Kidney (tissue), 14 donors: ENCODE results near the gene SHF. TPM values are rescaled to one million over a fixed set of nuclear protein-coding genes. Genes with fewer than 3 reads are reported as not detected.

Source experiments
- DNase-seq, 5 donors: peaks; one replicate each; pipeline ENCODE4 v3.0.0-alpha.2; 2013 to 2020
- FAIRE-seq: peaks from 2 replicates; lab custom pipeline; 2012; peaks lifted over from hg19 to GRCh38; lab: Jason Lieb, UNC
- H3K27ac ChIP-seq, 2 donors: one replicate each; pipeline ENCODE4 v1.7.0; 2013; ENCODE audit warnings: low read depth in 2 of 2, low read length in 2 of 2, inconsistent platforms in 1 of 2
- H3K27me3 ChIP-seq: one replicate; pipeline ENCODE4 v1.7.1; 2013; ENCODE audit warnings: low read length, inconsistent platforms; ENCODE audit not compliant: control insufficient read depth, insufficient read depth
- H3K36me3 ChIP-seq, 3 donors: one replicate each; pipeline versions ENCODE4 v1.7.0 to v1.7.1; 2013; ENCODE audit warnings: low read length in 3 of 3, control low read depth in 1 of 3, inconsistent platforms in 1 of 3; ENCODE audit not compliant: insufficient read depth in 3 of 3, control insufficient read depth in 2 of 3
- H3K4me1 ChIP-seq, 3 donors: one replicate each; pipeline versions ENCODE4 v1.7.0 to v1.7.1; 2013; ENCODE audit warnings: low read length in 3 of 3, inconsistent platforms in 1 of 3, low read depth in 1 of 3; ENCODE audit not compliant: control insufficient read depth in 2 of 3, insufficient read depth in 2 of 3
- H3K4me3 ChIP-seq, 3 donors: one replicate each; pipeline versions ENCODE4 v1.7.0 to v1.8.1; 2013; ENCODE audit warnings: low read length in 3 of 3, control low read depth in 1 of 3, inconsistent platforms in 1 of 3
- H3K9ac ChIP-seq, 3 donors: one replicate each; pipeline versions ENCODE4 v1.7.0 to v1.7.1; 2013; ENCODE audit warnings: low read length in 3 of 3, control low read depth in 1 of 3, inconsistent platforms in 1 of 3
- H3K9me3 ChIP-seq, 3 donors: one replicate each; pipeline versions ENCODE4 v1.7.0 to v1.7.1; 2013; ENCODE audit warnings: low read length in 3 of 3, control low read depth in 1 of 3, inconsistent platforms in 1 of 3; ENCODE audit not compliant: control insufficient read depth in 2 of 3, insufficient read depth in 1 of 3
- CTCF ChIP-seq: IDR thresholded peaks from 3 replicates; pipeline ENCODE4 v1.5.1; 2012; ENCODE audit warnings: mild to moderate bottlenecking, moderate library complexity, borderline replicate concordance; ENCODE audit not compliant: insufficient read depth; ENCODE audit errors: extremely low read depth
- intact Hi-C: fragments of 100-400 bp; cut with DNase I; formaldehyde crosslinking; loops from one replicate; pipeline ENCODE4 v1.11.1; 2022
- polyA plus RNA-seq: library from polyadenylated mRNA; stranded (reverse); fragments of 350-450 nt; fragmentation: Illumina TruSeq; extraction: RNeasy Lipid Tissue Mini Kit (QIAGEN cat#74804); gene quantifications from one replicate; pipeline ENCODE4 v1.2.3, GENCODE V29; 2014; ENCODE audit warnings: low read depth, low replicate concordance; ENCODE audit not compliant: insufficient read depth
- total RNA-seq: library from RNA; stranded (reverse); fragmentation: NEBNext Ultra II Directional; extraction: Animal tissue kit (Norgen Biotek cat#: 25700); gene quantifications from one replicate; pipeline ENCODE4 v1.2.1, GENCODE V29; 2021
- donor health status: control.
- donor health status: control.
- donor health status: control.
- donor health status: control.
- donor health status: control.
- donor health status: DM: yes; HTN: yes; CAD: no.
- donor health status: Normal renal cell carcinoma (clear cell type).

The SHF gene
- total and polyA plus RNA-seq, 2 donors from 2014 or later: 5.2 to 7.7 TPM

GRCh38 chr15:45148076-45149059 is 39.4 kb downstream of the SHF start:
- Histone ChIP-seq H3K9ac (no peak overlapping the region), H3K27ac (no peak overlapping the region), H3K9me3 (no peaks in the 10 kb centered on the region), H3K27me3 (no peaks in the 10 kb centered on the region), H3K4me3 (no peak overlapping the region), H3K36me3 (no peaks in the 10 kb centered on the region), H3K4me1 (no peaks in the 10 kb centered on the region)
- FAIRE-seq (no peak), DNase-seq (no peak)
- no peak for TF ChIP-seq CTCF
- intact Hi-C loops: no loop called here

- Histone ChIP-seq H3K4me3 (no peak overlapping the region), H3K36me3 (no peaks in the 10 kb centered on the region), H3K27me3 (no peaks in the 10 kb centered on the region), H3K4me1 (no peaks in the 10 kb centered on the region), H3K9me3 (no peaks in the 10 kb centered on the region), H3K27ac (no peak overlapping the region), H3K9ac (no peak overlapping the region)
- FAIRE-seq (no peak), DNase-seq (no peak)
- no peak for TF ChIP-seq CTCF
- intact Hi-C loops: no loop called here
These were observed 40.2 kb downstream of the SHF start for GRCh38 chr15:45147606-45148005.

DNA sequence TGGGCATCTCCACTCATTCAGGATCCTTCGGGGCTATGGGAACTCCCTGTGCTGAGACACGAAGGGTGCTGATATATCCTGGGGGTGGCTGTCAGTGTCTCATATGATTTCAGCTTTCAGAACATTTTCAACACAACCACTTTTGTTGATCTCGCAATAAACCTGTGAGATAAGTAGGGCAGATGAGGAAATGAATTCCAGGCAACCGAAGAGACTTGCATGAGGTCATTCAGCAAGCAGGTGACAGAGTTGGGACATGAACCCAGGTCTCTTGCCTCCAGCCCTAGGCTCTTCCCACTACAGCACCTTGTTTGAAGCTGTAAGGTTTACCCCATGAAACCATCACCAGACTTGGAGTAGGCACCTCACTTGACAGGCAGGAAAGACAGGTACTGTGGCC is 41.4 kb downstream of the SHF start:
- no peak for TF ChIP-seq CTCF
- intact Hi-C loops: no loop called here
- no peak for FAIRE-seq
- H3K4me1 ChIP-seq: no peaks in the 10 kb centered on the region
- H3K36me3 ChIP-seq: no peaks in the 10 kb centered on the region
- no peak overlapping the region for H3K9ac ChIP-seq
- no peaks in the 10 kb centered on the region for H3K27me3 ChIP-seq
- H3K4me3 ChIP-seq: no peak overlapping the region
- H3K27ac ChIP-seq: no peak overlapping the region
- no peak for DNase-seq
- no peaks in the 10 kb centered on the region for H3K9me3 ChIP-seq
